ENCODE results near the gene C3orf22.

- TF ChIP-seq CTCF (IDR thresholded peaks at IDR 0.05) (no peak), POLR2A (IDR thresholded peaks at IDR 0.05) (no peak), EP300 (IDR thresholded peaks at IDR 0.05) (no peak)
Measured at GRCh38 chr3:126599101-126599500, 40.4 kb upstream of the C3orf22 start.

Data from ovary (tissue), 3 donors.